GM19467 (cell line): Measurements from ENCODE around the gene SV2B.

Source experiments
- ATAC-seq: cut with Tn5 transposase; IDR thresholded peaks from one replicate; pipeline ENCODE4 v1.9.1; 2021; ENCODE audit warnings: mild to moderate bottlenecking, moderate library complexity; ENCODE audit not compliant: unreplicated experiment

SV2B gene

GRCh38 chr15:91263632-91264531 lies 163.8 kb downstream of the SV2B start:
- ATAC-seq, result no peak

DNA sequence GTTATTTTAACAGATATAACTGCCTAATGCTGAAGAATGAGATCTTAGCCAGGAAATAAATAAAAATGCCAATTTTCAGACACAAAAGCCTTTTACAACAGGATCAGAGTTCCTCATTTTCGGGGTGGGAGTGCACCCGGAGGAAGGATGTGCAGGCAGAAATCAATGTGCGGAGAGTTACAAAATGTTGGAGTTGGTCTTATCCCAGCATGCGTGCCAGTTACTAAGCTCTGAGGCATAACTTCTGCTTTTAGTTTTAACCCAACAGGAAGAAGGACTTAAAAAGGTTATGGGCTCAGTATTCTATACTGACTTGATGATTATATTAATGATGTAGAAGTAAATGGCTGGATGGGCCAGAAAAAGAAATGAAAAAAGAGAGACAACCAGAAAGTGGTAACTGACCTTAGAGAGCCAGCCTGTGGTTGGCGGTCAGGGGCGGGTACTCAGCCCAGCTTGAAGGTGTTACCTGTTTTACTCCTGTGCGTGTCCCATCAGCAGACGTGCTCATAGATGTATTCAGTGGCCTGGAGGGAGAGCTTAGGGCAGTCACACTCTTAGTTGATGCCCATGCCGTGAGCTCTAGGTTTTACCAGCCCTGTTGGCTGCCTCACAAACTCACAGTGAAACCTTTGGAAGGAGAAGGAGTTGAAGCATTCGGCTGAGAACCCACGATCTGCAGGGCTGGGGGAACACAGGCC lies 164.7 kb downstream of the SV2B start:
- ATAC-seq, result no peak

DNA sequence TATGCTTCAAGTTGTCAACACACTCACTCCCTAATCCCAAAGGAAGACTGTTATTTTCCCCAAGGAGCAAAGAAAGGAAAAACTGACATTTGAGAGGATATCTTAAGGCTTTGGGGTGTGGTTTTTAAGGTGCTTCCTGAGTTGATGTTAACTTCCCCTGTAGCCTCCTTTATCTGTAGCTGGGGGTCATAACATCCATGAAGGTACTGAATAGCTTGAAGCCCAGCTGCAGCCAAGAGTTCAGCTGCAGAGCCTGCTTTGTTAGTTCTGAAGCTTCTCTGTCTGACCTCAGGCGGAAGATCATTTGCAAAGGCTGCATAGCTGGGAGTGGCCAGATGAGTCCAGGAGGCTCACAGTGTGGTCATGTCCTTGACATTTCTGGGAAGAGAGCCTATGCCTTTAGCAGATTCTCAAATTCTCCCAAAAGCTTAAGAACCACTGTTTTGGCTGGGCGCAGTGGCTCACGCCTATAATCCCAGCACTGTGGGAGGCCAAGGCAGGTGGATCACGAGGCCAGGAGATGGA lies 165.4 kb downstream of the SV2B start:
- ATAC-seq, result no peak

DNA sequence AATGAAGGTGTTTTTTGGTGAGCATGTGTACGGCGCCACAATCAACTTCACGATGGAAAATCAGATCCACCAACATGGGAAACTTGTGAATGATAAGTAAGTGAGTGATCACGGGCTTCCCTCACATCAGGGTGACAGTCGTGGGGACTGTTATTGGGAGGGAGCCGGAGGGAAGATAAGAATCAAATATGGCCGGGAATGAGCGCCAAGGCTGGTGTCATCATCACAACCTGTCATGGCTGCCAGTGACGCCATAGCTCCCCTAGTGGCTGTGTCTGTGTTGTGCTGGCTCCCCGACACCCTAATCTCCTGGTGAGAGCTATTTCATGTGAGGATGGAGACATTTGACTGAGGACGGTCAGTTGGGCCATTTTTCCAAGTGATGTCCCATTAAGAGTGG lies 168.5 kb downstream of the SV2B start:
- ATAC-seq, result no peak

DNA sequence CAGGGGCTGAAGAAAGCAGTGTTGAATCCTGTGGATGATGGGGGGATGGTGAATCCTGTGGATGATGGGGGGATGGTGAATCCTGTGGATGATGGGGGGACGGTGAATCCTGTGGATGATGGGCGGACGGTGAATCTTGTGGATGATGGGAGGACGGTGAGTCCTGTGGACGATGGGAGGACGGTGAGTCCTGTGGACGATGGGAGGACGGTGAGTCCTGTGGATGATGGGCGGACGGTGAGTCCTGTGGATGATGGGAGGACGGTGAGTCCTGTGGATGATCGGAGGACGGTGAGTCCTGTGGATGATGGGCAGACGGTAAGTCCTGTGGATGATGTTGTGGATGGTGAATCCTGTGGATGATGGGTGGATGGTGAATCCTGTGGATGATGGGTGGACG lies 170.7 kb downstream of the SV2B start:
- no peak for ATAC-seq

GRCh38 chr15:91271565-91272153 lies 171.6 kb downstream of the SV2B start:
- no peak for ATAC-seq

- ATAC-seq, result no peak
Measured at GRCh38 chr15:91275844-91276243, 175.8 kb downstream of the SV2B start.

DNA sequence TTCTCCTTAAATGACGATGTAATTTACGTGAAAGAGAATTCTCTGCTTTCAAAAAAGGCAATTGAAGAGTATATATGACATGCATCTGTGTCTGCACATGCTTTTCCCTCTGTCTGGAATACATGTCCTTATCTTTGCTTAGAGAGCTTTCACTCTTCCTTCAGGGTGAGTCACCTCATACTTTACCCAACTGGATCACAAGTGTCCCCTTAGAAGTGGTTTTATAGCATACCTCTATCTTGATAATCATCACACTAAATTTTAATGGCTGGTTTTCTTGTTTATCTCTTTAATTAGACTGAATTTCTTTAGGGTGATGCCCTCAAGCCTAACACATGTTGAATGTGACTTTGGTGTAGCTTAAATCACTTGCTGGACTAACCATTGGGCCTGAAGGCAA lies 178.9 kb downstream of the SV2B start:
- no peak for ATAC-seq

- no peak for ATAC-seq
Measured at GRCh38 chr15:91279486-91279885, 179.4 kb downstream of the SV2B start.

GRCh38 chr15:91281947-91282346 lies 181.9 kb downstream of the SV2B start:
- no peak for ATAC-seq

- no peak for ATAC-seq
Measured at GRCh38 chr15:91282486-91282885, 182.4 kb downstream of the SV2B start.

GRCh38 chr15:91283155-91283554 lies 183.1 kb downstream of the SV2B start:
- no peak for ATAC-seq

GRCh38 chr15:91284758-91285466 lies 184.9 kb downstream of the SV2B start:
- no peak for ATAC-seq

DNA sequence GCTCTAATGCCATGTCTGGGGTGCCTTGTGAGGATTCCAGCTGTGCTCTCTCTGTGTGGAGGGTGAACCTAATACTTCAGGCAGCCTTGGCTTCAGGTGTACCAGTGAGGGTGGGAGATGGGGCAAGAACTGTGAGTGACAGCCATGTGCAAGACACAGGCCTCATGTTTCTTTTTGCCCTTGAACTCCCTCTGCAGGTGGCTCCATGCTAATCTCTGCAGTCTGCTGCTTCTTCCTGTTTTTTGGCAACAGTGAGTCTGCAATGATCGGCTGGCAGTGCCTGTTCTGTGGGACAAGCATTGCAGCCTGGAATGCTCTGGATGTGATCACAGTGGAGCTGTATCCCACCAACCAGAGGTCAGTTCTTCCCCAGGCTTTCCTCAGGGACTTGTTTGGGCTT lies 189.3 kb downstream of the SV2B start:
- ATAC-seq, result no peak

DNA sequence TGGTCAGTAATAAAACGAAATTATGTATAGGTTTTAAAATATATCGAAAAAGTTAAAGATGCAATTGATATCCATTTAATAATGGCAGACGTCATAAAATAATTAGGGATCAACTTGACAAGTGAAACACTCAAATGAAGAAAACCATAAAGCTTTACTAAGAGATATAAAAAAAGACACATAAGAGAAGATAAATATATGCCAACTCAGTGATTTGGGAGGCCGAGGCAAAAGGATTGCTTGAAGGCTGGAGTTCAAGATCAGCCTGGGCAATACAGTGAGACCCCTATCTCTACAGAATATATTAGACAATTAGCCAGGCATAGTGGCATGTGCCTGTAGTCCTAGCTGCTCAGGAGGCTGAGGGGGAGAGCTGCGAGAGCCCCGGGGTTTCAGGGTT lies 190.5 kb downstream of the SV2B start:
- ATAC-seq, result no peak

GRCh38 chr15:91291673-91292072 lies 191.6 kb downstream of the SV2B start:
- no peak for ATAC-seq

- no peak for ATAC-seq
Measured at GRCh38 chr15:91294344-91294743, 194.3 kb downstream of the SV2B start.

DNA sequence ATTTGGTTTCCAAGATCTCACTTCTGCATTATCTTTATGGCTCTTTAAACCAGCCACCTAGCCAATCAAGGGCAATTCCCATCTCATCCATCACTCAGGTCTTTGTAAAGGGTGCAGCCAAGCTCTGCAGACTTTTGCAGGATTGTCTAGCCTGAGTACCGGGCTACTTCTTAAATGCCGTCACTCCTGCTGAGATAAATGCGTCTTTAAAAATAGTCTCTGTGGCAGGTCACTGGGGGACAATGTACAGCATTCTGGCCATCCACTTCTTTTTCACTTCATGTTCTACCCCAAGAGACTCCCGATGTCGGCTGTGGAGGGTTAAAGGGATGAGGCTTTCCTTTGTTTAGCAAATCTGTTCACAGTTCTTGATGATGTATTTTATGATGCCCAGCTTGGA lies 194.7 kb downstream of the SV2B start:
- ATAC-seq, result no peak

DNA sequence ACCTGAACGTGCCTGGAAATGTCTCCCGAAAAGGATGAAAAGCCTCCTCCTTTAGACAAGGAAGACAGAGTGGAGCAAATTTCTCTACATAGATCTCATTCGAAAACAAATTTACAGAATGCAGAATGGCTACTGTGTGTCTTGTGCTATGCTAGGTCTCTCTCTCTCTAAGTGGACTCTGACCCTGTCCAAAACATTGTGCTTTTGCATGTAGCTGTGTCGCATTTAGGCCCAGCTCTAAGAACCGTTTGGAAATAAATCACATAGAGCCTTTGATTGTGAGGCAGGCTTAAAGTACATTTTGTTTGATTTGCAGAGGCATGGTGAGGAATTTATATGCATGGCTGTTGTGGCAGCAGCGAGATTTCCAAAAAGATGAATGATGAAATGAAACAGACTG lies 198.0 kb downstream of the SV2B start:
- no peak for ATAC-seq

DNA sequence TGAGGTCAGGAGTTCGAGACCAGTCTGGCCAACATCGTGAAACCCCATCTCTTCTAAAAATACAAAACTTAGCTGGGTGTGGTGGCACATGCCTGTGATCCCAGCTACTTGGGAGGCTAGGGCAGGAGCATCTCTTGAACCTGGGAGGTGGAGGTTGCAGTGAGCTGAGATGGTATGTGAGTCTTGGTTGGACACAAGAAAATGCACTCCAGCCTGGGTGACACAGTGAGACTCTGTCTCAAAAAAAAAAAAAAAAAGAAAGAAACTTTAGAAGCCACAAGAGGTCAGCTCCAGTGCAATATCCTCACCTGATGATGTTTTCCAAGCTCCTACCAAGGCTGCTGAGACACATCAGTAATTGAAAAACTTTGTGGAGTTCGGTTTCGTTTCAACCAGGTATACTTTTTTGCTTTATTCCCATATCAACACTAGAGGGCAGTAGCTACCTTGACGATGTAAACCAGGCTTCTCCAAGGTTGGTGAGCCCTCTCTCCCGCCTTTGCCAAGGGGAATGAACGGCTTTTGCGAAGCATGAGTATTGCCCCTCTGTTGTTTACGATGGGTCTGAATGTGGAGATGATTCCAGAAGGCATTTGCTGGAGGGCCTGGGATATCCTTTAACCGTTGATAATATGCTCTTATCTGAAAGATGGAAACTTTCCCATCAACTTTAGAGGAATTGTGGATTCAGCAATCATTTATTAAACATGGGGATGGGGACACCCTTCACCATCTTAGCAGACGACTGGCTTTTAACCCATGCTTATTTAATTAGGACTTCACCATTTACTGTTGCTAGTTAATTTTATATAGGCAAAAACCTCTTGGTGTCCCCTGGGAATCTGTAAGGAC lies 202.8 kb downstream of the SV2B start:
- no peak for ATAC-seq
